Keratinocyte (primary cell): ENCODE measurements around the gene SH3GL3. TPM values are rescaled to one million over a fixed set of nuclear protein-coding genes. Genes with fewer than 3 reads are reported as not detected.

Experiments used
- DNase-seq: peaks from one replicate; pipeline ENCODE4 v3.0.0-alpha.2; 2011; ENCODE audit warnings: low read depth, missing footprints, low spot score
- FAIRE-seq: peaks from 2 replicates; lab custom pipeline; 2011; peaks lifted over from hg19 to GRCh38; lab: Jason Lieb, UNC
- H2AFZ ChIP-seq: 2 replicates; pipeline ENCODE4 v1.6.0; 2012; ENCODE audit warnings: low read length, control low read depth, inconsistent platforms; ENCODE audit not compliant: control insufficient read depth
- H3K27ac ChIP-seq: 2 replicates; pipeline ENCODE4 v1.5.1; 2011; ENCODE audit warnings: low read length; ENCODE audit not compliant: control insufficient read depth, insufficient read depth
- H3K27me3 ChIP-seq: 3 replicates; pipeline ENCODE4 v1.6.0; 2011; ENCODE audit warnings: low read length; ENCODE audit not compliant: control insufficient read depth, insufficient read depth; ENCODE audit errors: extremely low read depth
- H3K36me3 ChIP-seq, 2 experiments: 2 replicates in 1 of 2; 3 replicates in 1 of 2; pipeline ENCODE4 v1.5.1; 2011; ENCODE audit warnings: low read length in 2 of 2, mild to moderate bottlenecking in 1 of 2; ENCODE audit not compliant: control insufficient read depth in 2 of 2, insufficient read depth in 2 of 2; ENCODE audit errors: extremely low read depth in 1 of 2
- H3K4me1 ChIP-seq: 3 replicates; pipeline ENCODE4 v1.5.1; 2011; ENCODE audit warnings: low read length; ENCODE audit not compliant: control insufficient read depth, insufficient read depth; ENCODE audit errors: extremely low read depth
- H3K4me2 ChIP-seq: 3 replicates; pipeline ENCODE4 v1.6.0; 2011; ENCODE audit warnings: low read depth, low read length; ENCODE audit not compliant: control insufficient read depth, insufficient read depth; ENCODE audit errors: extremely low read depth
- H3K4me3 ChIP-seq, 3 experiments: fragments of 200-600 bp in 1 of 3; sonication (generic) in 1 of 3; 2 replicates in 2 of 3; 3 replicates in 1 of 3; pipeline ENCODE4 v1.5.1; 2011 to 2016; ENCODE audit warnings: low read length in 3 of 3, mild to moderate bottlenecking in 3 of 3, control low read depth in 2 of 3, inconsistent platforms in 1 of 3, low read depth in 1 of 3, mixed read lengths in 1 of 3, mixed run types in 1 of 3, moderate library complexity in 1 of 3; ENCODE audit not compliant: control insufficient read depth in 2 of 3, insufficient read depth in 2 of 3; ENCODE audit errors: extremely low read depth in 1 of 3
- H3K79me2 ChIP-seq: 2 replicates; pipeline ENCODE4 v1.6.0; 2012; ENCODE audit warnings: low read length; ENCODE audit not compliant: control insufficient read depth, insufficient read depth
- H3K9ac ChIP-seq: 3 replicates; pipeline ENCODE4 v1.6.0; 2011; ENCODE audit warnings: low read length; ENCODE audit not compliant: control insufficient read depth, insufficient read depth; ENCODE audit errors: extremely low read depth
- H3K9me1 ChIP-seq: 3 replicates; pipeline ENCODE4 v1.6.0; 2011; ENCODE audit warnings: low read length; ENCODE audit not compliant: control insufficient read depth, insufficient read depth; ENCODE audit errors: extremely low read depth
- H3K9me3 ChIP-seq: 2 replicates; pipeline ENCODE4 v1.5.1; 2012; ENCODE audit warnings: low read depth, low read length; ENCODE audit not compliant: control insufficient read depth
- H4K20me1 ChIP-seq: 3 replicates; pipeline ENCODE4 v1.6.0; 2011; ENCODE audit warnings: low read length; ENCODE audit not compliant: control insufficient read depth, insufficient read depth; ENCODE audit errors: extremely low read depth
- CTCF ChIP-seq, 3 experiments: IDR thresholded peaks in 1 of 3; conservative IDR thresholded peaks in 1 of 3; optimal IDR thresholded peaks in 1 of 3; 2 replicates in 2 of 3; 3 replicates in 1 of 3; pipeline versions ENCODE3 to v1.5.1; 2011; ENCODE audit warnings: low read length in 3 of 3, mild to moderate bottlenecking in 3 of 3, moderate library complexity in 2 of 3, control low read depth in 1 of 3, inconsistent platforms in 1 of 3; ENCODE audit not compliant: insufficient read depth in 2 of 3; ENCODE audit errors: extremely low read depth in 1 of 3
- EZH2 ChIP-seq: IDR thresholded peaks from one replicate; pipeline ENCODE4 v1.6.1; 2012; ENCODE audit warnings: inconsistent platforms, mild to moderate bottlenecking, low read length, moderate library complexity
- dilution Hi-C: fragments of 300-500 bp; cut with MboI; formaldehyde crosslinking; loops from one replicate; pipeline ENCODE4 v1.7.0; 2020; ENCODE audit warnings: low sequenced_read_pairs; ENCODE audit not compliant: extremely low pct_ligation_motif_present
- polyA plus RNA-seq, 5 experiments: library from polyadenylated mRNA; depleted of rRNA in 3 of 5; stranded (reverse) in 3 of 5; stranded (forward) in 1 of 5; unstranded in 1 of 5; fragments of >200 nt; gene quantifications; 1 replicate in 1 of 5; 2 replicates in 3 of 5; 3 replicates in 1 of 5; pipeline versions ENCODE4 v1.2.1 to v1.2.3, GENCODE V29; 2011 to 2012; ENCODE audit warnings: missing spikeins in 2 of 5, low read depth in 1 of 5, low replicate concordance in 1 of 5

The SH3GL3 gene
- polyA plus RNA-seq, 1 donor (not counting 4 experiments of a cell fraction or from before 2014, with no cell fraction given), result 0.20 TPM

- H4K20me1 ChIP-seq, result no peaks in the 10 kb centered on the region
These were observed 139.9 kb downstream of the SH3GL3 start for GRCh38 chr15:83587091-83587490.

GRCh38 chr15:83588441-83588840, 141.3 kb downstream of the SH3GL3 start:
- Histone ChIP-seq H3K4me2 (no peak overlapping the region), H3K9ac (no peak overlapping the region), H2AFZ (no peak overlapping the region), H3K9me1 (no peaks in the 10 kb centered on the region), H3K36me3 (no peaks in the 10 kb centered on the region), H4K20me1 (no peaks in the 10 kb centered on the region), H3K79me2 (no peaks in the 10 kb centered on the region), H3K4me1 (no peaks in the 10 kb centered on the region), H3K27ac (no peak overlapping the region), H3K27me3 (no peaks in the 10 kb centered on the region), H3K9me3 (no peaks in the 10 kb centered on the region), H3K4me3 (no peak overlapping the region)
- TF ChIP-seq CTCF (optimal IDR thresholded peaks at IDR 0.05 in 1 of 3, IDR thresholded peaks at IDR 0.05 in 1 of 3, conservative IDR thresholded peaks at IDR 0.05 in 1 of 3; ENCODE audit: extremely low read depth in 1 of 3, insufficient read depth in 2 of 3, low read length in 3 of 3), result no peak
- no peak for TF ChIP-seq EZH2
- FAIRE-seq, result no peak
- dilution Hi-C loops, result no loop called here
- DNase-seq, result no peak

More at GRCh38 chr15:83587091-83587490, 139.9 kb downstream of the SH3GL3 start:
- H3K27ac ChIP-seq, result no peak overlapping the region
- no peaks in the 10 kb centered on the region for H3K9me3 ChIP-seq
- no peak for DNase-seq
- H3K9ac ChIP-seq, result no peak overlapping the region
- dilution Hi-C loops, result no loop called here
- no peak overlapping the region for H2AFZ ChIP-seq
- no peaks in the 10 kb centered on the region for H3K79me2 ChIP-seq
- FAIRE-seq, result no peak
- H3K4me2 ChIP-seq, result no peak overlapping the region
- no peaks in the 10 kb centered on the region for H3K9me1 ChIP-seq
- no peaks in the 10 kb centered on the region for H3K36me3 ChIP-seq
- H3K4me1 ChIP-seq, result peaks cover under 1% of the 10 kb centered on the region
- no peak for TF ChIP-seq EZH2
- no peak overlapping the region for H3K4me3 ChIP-seq
- H3K27me3 ChIP-seq, result no peaks in the 10 kb centered on the region
